ENCODE data around the gene SKOR1. TPM values are rescaled to one million over a fixed set of nuclear protein-coding genes. Genes with fewer than 3 reads are reported as not detected.

Gene SKOR1
- total RNA-seq, 1 donor from 2014 or later: not detected

- H3K9ac ChIP-seq (ENCODE audit: low read length): peak within 1 kb of the TSS; percentile 91
- TF ChIP-seq EZH2 (IDR thresholded peaks at IDR 0.05; ENCODE audit: insufficient read depth, low read length): no peak
- TF ChIP-seq CTCF (IDR thresholded peaks at IDR 0.05; ENCODE audit: insufficient read depth, low read depth, low read length): no peak
- H2AFZ ChIP-seq (ENCODE audit: low read depth, low read length): peak within 1 kb of the TSS; percentile 99
- peak; percentile 13 for FAIRE-seq
- peak; percentile 79 for DNase-seq (ENCODE audit: low read depth)
- peak within 1 kb of the TSS; percentile 89 for H3K4me3 Mint-ChIP-seq (ENCODE audit: unreplicated experiment)
- H3K27me3 Mint-ChIP-seq (ENCODE audit: low read depth, unreplicated experiment): peaks cover 26% of the 10 kb centered on the region
- H3K27me3 ChIP-seq (ENCODE audit: insufficient read depth, low read length): peaks cover 30% of the 10 kb centered on the region
- no peaks in the 10 kb centered on the region for H3K79me2 ChIP-seq (ENCODE audit: insufficient read depth, low read length)
- H3K4me2 ChIP-seq (ENCODE audit: low read length): peak within 1 kb of the TSS; percentile 92
- peak within 1 kb of the TSS; percentile 98 for H3K27ac Mint-ChIP-seq (ENCODE audit: unreplicated experiment)
- H3K9me3 Mint-ChIP-seq (ENCODE audit: unreplicated experiment): no peaks in the 10 kb centered on the region
- peaks cover 26% of the 10 kb centered on the region for H3K4me1 ChIP-seq (ENCODE audit: insufficient read depth, low read length)
- H3K36me3 ChIP-seq (ENCODE audit: insufficient read depth, low read length): no peaks in the 10 kb centered on the region
- peaks cover 27% of the 10 kb centered on the region for H3K4me1 Mint-ChIP-seq (ENCODE audit: low read depth, unreplicated experiment)
- peak within 1 kb of the TSS; percentile 93 for H3K4me3 ChIP-seq (ENCODE audit: insufficient read depth, low read depth, low read length)
- H3K36me3 Mint-ChIP-seq (ENCODE audit: low read depth, unreplicated experiment): no peaks in the 10 kb centered on the region
- H3K27ac ChIP-seq (ENCODE audit: low read depth, low read length): peak within 1 kb of the TSS; percentile 88
- no peaks in the 10 kb centered on the region for H3K9me3 ChIP-seq (ENCODE audit: insufficient read depth, low read depth, low read length)
- no peaks in the 10 kb centered on the region for H4K20me1 ChIP-seq (ENCODE audit: insufficient read depth, low read length)
Observed at GRCh38 chr15:67839929-67840748, 14.8 kb downstream of the SKOR1 start, which contains the start of gene RNU6-1. TSS of gene RNU6-1 (minus strand) at chr15:67840045.

GRCh38 chr15:67840749-67841512, 15.6 kb downstream of the SKOR1 start:
- Histone ChIP-seq H3K36me3 (ENCODE audit: insufficient read depth, low read length) (no peaks in the 10 kb centered on the region), H3K79me2 (ENCODE audit: insufficient read depth, low read length) (no peaks in the 10 kb centered on the region), H3K4me2 (ENCODE audit: low read length) (peak overlapping the region; percentile 92), H3K4me1 (ENCODE audit: insufficient read depth, low read length) (peaks cover 24% of the 10 kb centered on the region), H4K20me1 (ENCODE audit: insufficient read depth, low read length) (no peaks in the 10 kb centered on the region), H2AFZ (ENCODE audit: low read depth, low read length) (peak overlapping the region; percentile 99), H3K27ac (ENCODE audit: low read depth, low read length) (peak overlapping the region; percentile 88), H3K9ac (ENCODE audit: low read length) (peak overlapping the region; percentile 91), H3K27me3 (ENCODE audit: insufficient read depth, low read length) (peaks cover 22% of the 10 kb centered on the region), H3K9me3 (ENCODE audit: insufficient read depth, low read depth, low read length) (no peaks in the 10 kb centered on the region), H3K4me3 (ENCODE audit: insufficient read depth, low read depth, low read length) (peak overlapping the region; percentile 93)
- FAIRE-seq (no peak), DNase-seq (ENCODE audit: low read depth) (peak; percentile 42)
- H3K9me3 Mint-ChIP-seq (ENCODE audit: unreplicated experiment): no peaks in the 10 kb centered on the region
- H3K4me3 Mint-ChIP-seq (ENCODE audit: unreplicated experiment): peak overlapping the region; percentile 89
- H3K4me1 Mint-ChIP-seq (ENCODE audit: low read depth, unreplicated experiment): peaks cover 27% of the 10 kb centered on the region
- H3K27ac Mint-ChIP-seq (ENCODE audit: unreplicated experiment): peak overlapping the region; percentile 98
- peaks cover 21% of the 10 kb centered on the region for H3K27me3 Mint-ChIP-seq (ENCODE audit: low read depth, unreplicated experiment)
- TF ChIP-seq CTCF (IDR thresholded peaks at IDR 0.05; ENCODE audit: insufficient read depth, low read depth, low read length) (no peak), EZH2 (IDR thresholded peaks at IDR 0.05; ENCODE audit: insufficient read depth, low read length) (no peak)
- no peaks in the 10 kb centered on the region for H3K36me3 Mint-ChIP-seq (ENCODE audit: low read depth, unreplicated experiment)
